Heart left ventricle (tissue), 13 donors: ENCODE measurements around the gene EPM2AIP1.

Experiments
- POLR2A ChIP-seq, 2 donors: fragments of 450-650 bp; IDR thresholded peaks; one replicate each; pipeline ENCODE4 v1.6.1; 2017; ENCODE audit warnings: antibody characterized with exemption in 2 of 2, mild to moderate bottlenecking in 2 of 2, moderate library complexity in 2 of 2
- TF ChIP-seq, protein P1 (sequence below), 12 donors: fragments of 200-600 bp; sonication (generic) in 4 of 12; IDR thresholded peaks; one replicate each; pipeline versions ENCODE4 v1.5.0 to v1.8.0; 2018 to 2022; ENCODE audit warnings: antibody characterized with exemption in 12 of 12, mild to moderate bottlenecking in 5 of 12
- donor health status: ischemic (EF 13 %, LVEDD 7.1; RV severe dilation, severe dysfunction).
- donor health status: DM: no; HTN: yes; CAD: no.
- donor health status: DM: no; HTN: no; CAD: no.
- donor health status: ischemic (EF 25% LVEDD 6.9; RV normal size, moderate dysfunction).
- donor health status: ischemic (EF 25% LVEDD 5.7; RV mildly dilated, moderate dysfunction).
- donor health status: ischemic (EF 35%, LVEDD 5.7; RV mildly dilated, moderate dysfunction).
- donor health status: nonischemic (EF 11% LVEDD 7.7; RV severe dilation, severe dysfunction).
- donor health status: DM: yes; HTN: yes; CAD: no.
- donor health status: PGD.
- donor health status: ischemic (EF 29% LVEDD 5.4; RV normal size, mild dysfunction).
- donor health status: nonischemic (EF 23%, LVEDD 6.1; RV moderate dilation, normal function).

DNA sequence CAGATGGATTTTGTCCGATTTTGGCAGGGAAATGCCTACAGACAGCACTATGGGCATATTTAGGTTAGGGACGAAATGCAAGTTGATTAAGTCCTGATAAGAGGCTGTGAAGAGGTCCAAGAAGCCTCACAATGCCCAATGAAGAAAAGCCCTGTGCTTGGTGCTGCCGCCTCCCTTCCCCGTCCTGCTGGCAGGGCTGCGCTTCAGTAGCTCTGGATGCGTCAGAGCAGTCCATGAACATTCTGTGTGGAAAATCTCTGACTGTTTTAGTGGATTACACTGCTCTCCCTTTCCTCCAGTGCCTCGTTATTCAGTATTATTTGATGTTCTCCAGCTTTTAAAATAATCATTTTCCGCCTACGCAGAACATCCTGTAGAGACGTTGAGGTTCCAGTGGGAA is 40.0 kb upstream of the EPM2AIP1 start:
- TF ChIP-seq, protein P1, sequence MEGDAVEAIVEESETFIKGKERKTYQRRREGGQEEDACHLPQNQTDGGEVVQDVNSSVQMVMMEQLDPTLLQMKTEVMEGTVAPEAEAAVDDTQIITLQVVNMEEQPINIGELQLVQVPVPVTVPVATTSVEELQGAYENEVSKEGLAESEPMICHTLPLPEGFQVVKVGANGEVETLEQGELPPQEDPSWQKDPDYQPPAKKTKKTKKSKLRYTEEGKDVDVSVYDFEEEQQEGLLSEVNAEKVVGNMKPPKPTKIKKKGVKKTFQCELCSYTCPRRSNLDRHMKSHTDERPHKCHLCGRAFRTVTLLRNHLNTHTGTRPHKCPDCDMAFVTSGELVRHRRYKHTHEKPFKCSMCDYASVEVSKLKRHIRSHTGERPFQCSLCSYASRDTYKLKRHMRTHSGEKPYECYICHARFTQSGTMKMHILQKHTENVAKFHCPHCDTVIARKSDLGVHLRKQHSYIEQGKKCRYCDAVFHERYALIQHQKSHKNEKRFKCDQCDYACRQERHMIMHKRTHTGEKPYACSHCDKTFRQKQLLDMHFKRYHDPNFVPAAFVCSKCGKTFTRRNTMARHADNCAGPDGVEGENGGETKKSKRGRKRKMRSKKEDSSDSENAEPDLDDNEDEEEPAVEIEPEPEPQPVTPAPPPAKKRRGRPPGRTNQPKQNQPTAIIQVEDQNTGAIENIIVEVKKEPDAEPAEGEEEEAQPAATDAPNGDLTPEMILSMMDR (IDR thresholded peaks at IDR 0.05), result no peak
- TF ChIP-seq POLR2A (IDR thresholded peaks at IDR 0.05), result no peak
